PFSK-1 (cell line): ENCODE data around the gene YAE1.

Source experiments
- POLR2AphosphoS5 ChIP-seq: IDR thresholded peaks from 2 replicates; pipeline ENCODE4 v1.6.1; 2012; ENCODE audit warnings: low read depth, mild to moderate bottlenecking, control low read depth, low read length, moderate library complexity
- SIN3A ChIP-seq: IDR thresholded peaks from 2 replicates; pipeline ENCODE4 v1.6.1; 2012; ENCODE audit warnings: mild to moderate bottlenecking, low read length, moderate library complexity, borderline replicate concordance; ENCODE audit not compliant: insufficient read depth
- TAF1 ChIP-seq: IDR thresholded peaks from 2 replicates; pipeline ENCODE4 v1.6.1; 2012; ENCODE audit warnings: low read length, control low read depth, borderline replicate concordance; ENCODE audit not compliant: insufficient read depth
- TF ChIP-seq, protein P1 (sequence below), 2 experiments: IDR thresholded peaks; 2 replicates each; pipeline versions ENCODE4 v1.6.1 to v1.8.0; 2011 to 2012; ENCODE audit warnings: low read depth in 2 of 2, low read length in 2 of 2, control low read depth in 1 of 2, inconsistent platforms in 1 of 2, mild to moderate bottlenecking in 1 of 2, moderate library complexity in 1 of 2; ENCODE audit not compliant: insufficient read depth in 1 of 2

DNA sequence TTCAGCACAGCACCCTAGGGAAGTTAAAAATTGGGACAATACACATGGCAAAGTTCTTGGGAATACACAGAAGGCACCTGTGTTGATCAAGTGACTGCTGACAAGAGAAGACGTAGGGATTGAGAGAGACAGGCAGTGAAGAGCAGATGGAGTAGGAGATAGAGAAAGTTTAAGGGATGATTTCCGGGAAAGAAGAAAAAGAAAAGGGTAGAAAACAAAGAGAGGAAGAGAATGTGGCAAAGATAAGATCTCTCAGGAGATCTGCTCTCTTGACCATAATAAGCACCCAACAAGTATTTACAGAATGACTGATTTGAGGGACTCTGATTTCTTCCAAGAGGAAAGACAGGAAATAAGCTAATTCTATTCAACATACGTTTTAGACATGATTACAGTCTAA, 42.1 kb downstream of the YAE1 start:
- TF ChIP-seq POLR2AphosphoS5: no peak
- TF ChIP-seq, protein P1, sequence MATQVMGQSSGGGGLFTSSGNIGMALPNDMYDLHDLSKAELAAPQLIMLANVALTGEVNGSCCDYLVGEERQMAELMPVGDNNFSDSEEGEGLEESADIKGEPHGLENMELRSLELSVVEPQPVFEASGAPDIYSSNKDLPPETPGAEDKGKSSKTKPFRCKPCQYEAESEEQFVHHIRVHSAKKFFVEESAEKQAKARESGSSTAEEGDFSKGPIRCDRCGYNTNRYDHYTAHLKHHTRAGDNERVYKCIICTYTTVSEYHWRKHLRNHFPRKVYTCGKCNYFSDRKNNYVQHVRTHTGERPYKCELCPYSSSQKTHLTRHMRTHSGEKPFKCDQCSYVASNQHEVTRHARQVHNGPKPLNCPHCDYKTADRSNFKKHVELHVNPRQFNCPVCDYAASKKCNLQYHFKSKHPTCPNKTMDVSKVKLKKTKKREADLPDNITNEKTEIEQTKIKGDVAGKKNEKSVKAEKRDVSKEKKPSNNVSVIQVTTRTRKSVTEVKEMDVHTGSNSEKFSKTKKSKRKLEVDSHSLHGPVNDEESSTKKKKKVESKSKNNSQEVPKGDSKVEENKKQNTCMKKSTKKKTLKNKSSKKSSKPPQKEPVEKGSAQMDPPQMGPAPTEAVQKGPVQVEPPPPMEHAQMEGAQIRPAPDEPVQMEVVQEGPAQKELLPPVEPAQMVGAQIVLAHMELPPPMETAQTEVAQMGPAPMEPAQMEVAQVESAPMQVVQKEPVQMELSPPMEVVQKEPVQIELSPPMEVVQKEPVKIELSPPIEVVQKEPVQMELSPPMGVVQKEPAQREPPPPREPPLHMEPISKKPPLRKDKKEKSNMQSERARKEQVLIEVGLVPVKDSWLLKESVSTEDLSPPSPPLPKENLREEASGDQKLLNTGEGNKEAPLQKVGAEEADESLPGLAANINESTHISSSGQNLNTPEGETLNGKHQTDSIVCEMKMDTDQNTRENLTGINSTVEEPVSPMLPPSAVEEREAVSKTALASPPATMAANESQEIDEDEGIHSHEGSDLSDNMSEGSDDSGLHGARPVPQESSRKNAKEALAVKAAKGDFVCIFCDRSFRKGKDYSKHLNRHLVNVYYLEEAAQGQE (IDR thresholded peaks at IDR 0.05; ENCODE audit: insufficient read depth in 1 of 2, low read depth in 2 of 2, low read length in 2 of 2): no peak
- TF ChIP-seq TAF1: no peak
- TF ChIP-seq SIN3A: no peak
